ENCODE data around the gene HUWE1. TPM values are rescaled to one million over a fixed set of nuclear protein-coding genes. Genes with fewer than 3 reads are reported as not detected.

HUWE1 gene
- total RNA-seq, 3 donors from 2014 or later = 136 to 200 (median 152) TPM

- no peaks in the 10 kb centered on the region for H3K4me1 ChIP-seq (ENCODE audit: low read depth)
- H3K36me3 ChIP-seq (ENCODE audit: low read depth) = no peaks in the 10 kb centered on the region
- intact Hi-C loops (cut with DNase I, micrococcal nuclease) = no loop called here
- no peak overlapping the region for H3K4me3 ChIP-seq
- H3K9me3 ChIP-seq = no peaks in the 10 kb centered on the region
- DNase-seq = no peak
- no peak for TF ChIP-seq CTCF (IDR thresholded peaks at IDR 0.05)
- ATAC-seq = no peak
Observed at GRCh38 chrX:53715346-53715924, 28.9 kb upstream of the HUWE1 start.

GRCh38 chrX:53714580-53715345, 28.2 kb upstream of the HUWE1 start:
- no peak for TF ChIP-seq CTCF (IDR thresholded peaks at IDR 0.05)
- DNase-seq (peak in 1 of 3 donors; percentile 14), ATAC-seq (peak; percentile 74)
- no peaks in the 10 kb centered on the region for H3K36me3 ChIP-seq (ENCODE audit: low read depth)
- H3K9me3 ChIP-seq = no peaks in the 10 kb centered on the region
- no peaks in the 10 kb centered on the region for H3K4me1 ChIP-seq (ENCODE audit: low read depth)
- no peak overlapping the region for H3K4me3 ChIP-seq
- intact Hi-C loops (cut with DNase I, micrococcal nuclease) = no loop called here

- no peaks in the 10 kb centered on the region for H3K36me3 ChIP-seq (ENCODE audit: low read depth)
- intact Hi-C loops (cut with DNase I, micrococcal nuclease) = no loop called here
- H3K4me1 ChIP-seq (ENCODE audit: low read depth) = no peaks in the 10 kb centered on the region
- no peak overlapping the region for H3K4me3 ChIP-seq
- TF ChIP-seq CTCF (IDR thresholded peaks at IDR 0.05) = no peak
- ATAC-seq = no peak
- H3K9me3 ChIP-seq = no peaks in the 10 kb centered on the region
- DNase-seq = no peak
Observed at GRCh38 chrX:53713987-53714579, 27.6 kb upstream of the HUWE1 start.

- TF ChIP-seq CTCF (IDR thresholded peaks at IDR 0.05) = no peak
- Histone ChIP-seq H3K9me3 (no peaks in the 10 kb centered on the region), H3K4me3 (no peak overlapping the region), H3K4me1 (ENCODE audit: low read depth) (no peaks in the 10 kb centered on the region), H3K36me3 (ENCODE audit: low read depth) (no peaks in the 10 kb centered on the region)
- ATAC-seq (no peak), DNase-seq (no peak)
- intact Hi-C loops (cut with DNase I, micrococcal nuclease) = no loop called here
Observed at GRCh38 chrX:53711436-53711835, 24.9 kb upstream of the HUWE1 start.

- TF ChIP-seq CTCF (IDR thresholded peaks at IDR 0.05) = no peak
- Histone ChIP-seq H3K4me3 (no peak overlapping the region), H3K4me1 (ENCODE audit: low read depth) (no peaks in the 10 kb centered on the region), H3K36me3 (ENCODE audit: low read depth) (no peaks in the 10 kb centered on the region), H3K9me3 (no peaks in the 10 kb centered on the region)
- ATAC-seq (no peak), DNase-seq (no peak)
- intact Hi-C loops (cut with DNase I, micrococcal nuclease) = no loop called here
Observed at GRCh38 chrX:53704854-53705253, 18.3 kb upstream of the HUWE1 start.

All from mucosa of descending colon (tissue), 3 donors.